Smooth muscle cell (in vitro differentiated cells): ENCODE results near the gene ITPR2. TPM values are rescaled to one million over a fixed set of nuclear protein-coding genes. Genes with fewer than 3 reads are reported as not detected.

Experiments used
- DNase-seq: peaks from one replicate; lab custom pipeline; 2025; ENCODE audit not compliant: unreplicated experiment; lab: John Stamatoyannopoulos, UW
- H2AFZ ChIP-seq: fragments of 200-600 bp; sonication (generic); 2 replicates; pipeline ENCODE4 v1.6.0; 2016; ENCODE audit warnings: antibody characterized with exemption, low read depth, mild to moderate bottlenecking
- H3F3A ChIP-seq: fragments of 200-600 bp; sonication (generic); 2 replicates; pipeline ENCODE4 v1.6.0; 2017; ENCODE audit warnings: antibody characterized with exemption, low read depth
- H3K27ac ChIP-seq: fragments of 200-600 bp; sonication (generic); 2 replicates; pipeline ENCODE4 v1.5.1; 2016; ENCODE audit warnings: low read depth, mild to moderate bottlenecking
- H3K27me3 ChIP-seq: fragments of 200-600 bp; sonication (generic); 2 replicates; pipeline ENCODE4 v1.6.1; 2016; ENCODE audit warnings: low read depth, mild to moderate bottlenecking
- H3K36me3 ChIP-seq: fragments of 200-600 bp; sonication (generic); 2 replicates; pipeline ENCODE4 v1.5.1; 2016; ENCODE audit warnings: low read depth
- H3K4me1 ChIP-seq: fragments of 200-600 bp; sonication (generic); 2 replicates; pipeline ENCODE4 v1.5.1; 2016; ENCODE audit warnings: low read depth
- H3K4me2 ChIP-seq: fragments of 200-600 bp; sonication (generic); 2 replicates; pipeline ENCODE4 v1.6.0; 2016; ENCODE audit warnings: mild to moderate bottlenecking
- H3K4me3 ChIP-seq: fragments of 200-600 bp; sonication (generic); 2 replicates; pipeline ENCODE4 v1.5.1; 2016; ENCODE audit warnings: mild to moderate bottlenecking
- H3K79me2 ChIP-seq: fragments of 200-600 bp; sonication (generic); 2 replicates; pipeline ENCODE4 v1.6.0; 2016; ENCODE audit warnings: low read depth, mild to moderate bottlenecking
- H3K9ac ChIP-seq: fragments of 200-600 bp; sonication (generic); 2 replicates; pipeline ENCODE4 v1.6.0; 2016; ENCODE audit warnings: low read depth
- H3K9me3 ChIP-seq: fragments of 200-600 bp; sonication (generic); replicated peaks from 2 replicates; pipeline ENCODE4 v1.5.1; 2016; ENCODE audit warnings: low read depth
- H4K20me1 ChIP-seq: fragments of 200-600 bp; sonication (generic); 2 replicates; pipeline ENCODE4 v1.6.0; 2016; ENCODE audit warnings: low read depth
- CTCF ChIP-seq: fragments of 200-600 bp; sonication (generic); IDR thresholded peaks from 2 replicates; pipeline ENCODE4 v1.5.1; 2017; ENCODE audit warnings: borderline replicate concordance, mild to moderate bottlenecking, antibody characterized with exemption; ENCODE audit not compliant: insufficient read depth, poor library complexity, severe bottlenecking
- WGBS: methylation state at CpG from one replicate; pipeline ENCODE4 v1.1.7; 2016; ENCODE audit warnings: low lambda C conversion rate; 5-methylcytosine and 5-hydroxymethylcytosine counted together
- polyA plus RNA-seq: library from polyadenylated mRNA; unstranded; fragments of >200 nt; fragmentation: Nextera tagmentation; extraction: Ambion mirVana; gene quantifications from 2 replicates; pipeline ENCODE4 v1.2.1, GENCODE V29; 2016
- total RNA-seq: library from RNA; depleted of rRNA; stranded (reverse); fragments of >200 nt; gene quantifications from 2 replicates; pipeline ENCODE4 v1.2.3, GENCODE V29; 2014

ITPR2 gene
- total and polyA plus RNA-seq, 2 experiments from 2014 or later, result 6.8 to 17.4 TPM

GRCh38 chr12:26874501-26875296, 41.7 kb upstream of the ITPR2 start:
- Histone ChIP-seq H3F3A (no peaks in the 10 kb centered on the region), H3K4me3 (no peak overlapping the region), H3K4me1 (no peaks in the 10 kb centered on the region), H3K9me3 (no peaks in the 10 kb centered on the region), H3K9ac (no peak overlapping the region), H2AFZ (no peak overlapping the region), H3K79me2 (no peaks in the 10 kb centered on the region), H3K27me3 (no peaks in the 10 kb centered on the region), H4K20me1 (no peaks in the 10 kb centered on the region), H3K4me2 (no peak overlapping the region), H3K36me3 (no peaks in the 10 kb centered on the region), H3K27ac (no peak overlapping the region)
- 93% methylated on average over 7 of the region's 7 CpGs for WGBS
- TF ChIP-seq CTCF, result no peak
- no peak for DNase-seq

- Histone ChIP-seq H3K4me2 (no peak overlapping the region), H3K27ac (no peak overlapping the region), H3K4me1 (no peaks in the 10 kb centered on the region), H3K9me3 (no peaks in the 10 kb centered on the region), H3F3A (no peaks in the 10 kb centered on the region), H4K20me1 (no peaks in the 10 kb centered on the region), H3K79me2 (no peaks in the 10 kb centered on the region), H3K9ac (no peak overlapping the region), H2AFZ (no peak overlapping the region), H3K27me3 (no peaks in the 10 kb centered on the region), H3K4me3 (no peak overlapping the region), H3K36me3 (no peaks in the 10 kb centered on the region)
- no peak for TF ChIP-seq CTCF
- WGBS, result 93% methylated on average over 1 of the region's 1 CpG
- no peak for DNase-seq
These were observed 39.6 kb upstream of the ITPR2 start for GRCh38 chr12:26872625-26873024.

DNA sequence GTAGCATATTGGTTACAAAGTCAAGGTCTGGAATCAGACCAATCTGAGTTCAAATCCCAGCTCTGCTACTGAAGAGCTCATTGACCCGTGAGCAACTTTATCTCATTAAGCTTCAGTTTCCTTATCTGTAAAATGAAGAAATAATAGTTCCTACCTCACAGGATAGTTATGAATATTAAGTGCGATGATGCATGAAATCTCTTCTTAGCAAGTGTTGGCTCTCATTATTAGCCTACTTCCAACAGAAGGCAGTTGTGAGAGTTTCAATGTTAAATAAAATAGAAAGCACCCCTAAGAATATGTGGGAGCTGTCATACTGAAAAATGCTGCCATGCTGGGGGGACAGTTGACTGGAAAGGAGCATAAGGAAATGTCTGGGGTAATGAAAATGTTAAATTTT, 39.0 kb upstream of the ITPR2 start:
- Histone ChIP-seq H4K20me1 (no peaks in the 10 kb centered on the region), H3K27me3 (no peaks in the 10 kb centered on the region), H2AFZ (no peak overlapping the region), H3K9ac (no peak overlapping the region), H3K4me2 (no peak overlapping the region), H3K79me2 (no peaks in the 10 kb centered on the region), H3K4me1 (no peaks in the 10 kb centered on the region), H3K4me3 (no peak overlapping the region), H3F3A (no peaks in the 10 kb centered on the region), H3K36me3 (no peaks in the 10 kb centered on the region), H3K9me3 (no peaks in the 10 kb centered on the region), H3K27ac (no peak overlapping the region)
- TF ChIP-seq CTCF, result no peak
- DNase-seq, result no peak
- 84% methylated on average over 2 of the region's 2 CpGs for WGBS
